ENCODE results near the gene MMGT1. TPM values are rescaled to one million over a fixed set of nuclear protein-coding genes. Genes with fewer than 3 reads are reported as not detected.

Gene MMGT1
- total RNA-seq, 1 donor from 2014 or later: 20.3 TPM

DNA sequence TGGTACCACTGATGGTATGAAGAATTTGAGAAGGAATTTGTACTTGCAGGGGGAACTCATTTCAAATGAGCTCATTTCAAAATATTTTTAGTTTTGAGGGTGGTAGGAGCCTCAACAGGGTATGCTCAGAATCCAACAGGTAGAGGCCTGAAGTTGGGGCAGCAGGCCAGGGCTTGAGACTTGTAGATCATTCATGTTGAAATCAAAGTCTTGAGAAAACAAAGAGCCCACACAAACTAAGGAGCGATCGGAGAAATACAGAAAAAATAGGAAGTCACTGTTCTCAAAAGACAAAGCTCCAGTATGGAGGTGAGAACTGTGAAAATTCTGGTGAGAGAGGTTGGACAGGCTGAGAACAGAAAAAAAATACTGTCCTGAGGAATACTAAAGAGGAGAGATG lies 10.5 kb upstream of the MMGT1 start:
- POLR2A ChIA-PET: interaction anchor here (0.6 to 2.4 kb wide), 2 partner anchors 10 to 992 kb away, joined by 5 to 14 read pairs; partner anchors contain the start of gene MMGT1
- Mint-ChIP-seq H3K4me1 (peaks cover 42% of the 10 kb centered on the region), H3K9me3 (no peaks in the 10 kb centered on the region), H3K36me3 (ENCODE audit: low read depth) (peaks cover 3% of the 10 kb centered on the region), H3K4me3 (peak overlapping the region; percentile 91), H3K27me3 (no peaks in the 10 kb centered on the region), H3K27ac (peak overlapping the region; percentile 84)
- CTCF ChIA-PET: interaction anchor here (1.5 kb wide), 1 partner anchor 11 kb away, joined by 3 read pairs; the partner anchor contains the start of gene MMGT1
- TF ChIP-seq, protein P1, sequence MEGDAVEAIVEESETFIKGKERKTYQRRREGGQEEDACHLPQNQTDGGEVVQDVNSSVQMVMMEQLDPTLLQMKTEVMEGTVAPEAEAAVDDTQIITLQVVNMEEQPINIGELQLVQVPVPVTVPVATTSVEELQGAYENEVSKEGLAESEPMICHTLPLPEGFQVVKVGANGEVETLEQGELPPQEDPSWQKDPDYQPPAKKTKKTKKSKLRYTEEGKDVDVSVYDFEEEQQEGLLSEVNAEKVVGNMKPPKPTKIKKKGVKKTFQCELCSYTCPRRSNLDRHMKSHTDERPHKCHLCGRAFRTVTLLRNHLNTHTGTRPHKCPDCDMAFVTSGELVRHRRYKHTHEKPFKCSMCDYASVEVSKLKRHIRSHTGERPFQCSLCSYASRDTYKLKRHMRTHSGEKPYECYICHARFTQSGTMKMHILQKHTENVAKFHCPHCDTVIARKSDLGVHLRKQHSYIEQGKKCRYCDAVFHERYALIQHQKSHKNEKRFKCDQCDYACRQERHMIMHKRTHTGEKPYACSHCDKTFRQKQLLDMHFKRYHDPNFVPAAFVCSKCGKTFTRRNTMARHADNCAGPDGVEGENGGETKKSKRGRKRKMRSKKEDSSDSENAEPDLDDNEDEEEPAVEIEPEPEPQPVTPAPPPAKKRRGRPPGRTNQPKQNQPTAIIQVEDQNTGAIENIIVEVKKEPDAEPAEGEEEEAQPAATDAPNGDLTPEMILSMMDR (IDR thresholded peaks at IDR 0.05): no peak
- ATAC-seq (ENCODE audit: low read depth) (no peak), DNase-seq (no peak)
- intact Hi-C loops (cut with micrococcal nuclease): loop anchor here (2.0 kb wide), 1 partner anchor 513 kb away; the partner anchor contains the start of gene HTATSF1

GRCh38 chrX:135982860-135983259 lies 9.1 kb upstream of the MMGT1 start:
- peaks cover 39% of the 10 kb centered on the region for H3K4me1 Mint-ChIP-seq

DNA sequence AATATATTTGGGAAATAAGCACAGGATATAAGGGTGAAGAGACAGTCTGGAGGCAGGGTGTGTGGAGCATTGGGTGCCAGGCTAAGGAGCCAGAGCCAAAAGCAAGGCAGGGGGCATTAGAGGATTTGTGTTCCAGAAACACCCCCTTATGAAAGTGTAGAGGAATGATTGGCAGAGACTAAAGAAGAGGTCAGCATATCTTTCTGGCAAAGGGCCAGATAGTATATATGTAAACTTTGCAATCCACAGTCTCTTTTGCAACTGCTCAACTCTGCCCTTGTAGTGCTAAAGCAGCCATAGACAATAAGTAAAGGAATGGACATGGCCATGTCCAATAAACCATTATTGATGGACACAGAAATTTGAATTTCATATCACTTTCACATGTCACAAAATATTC lies 7.9 kb upstream of the MMGT1 start:
- no peak overlapping the region for H3K27ac Mint-ChIP-seq
- TF ChIP-seq, protein P1 (IDR thresholded peaks at IDR 0.05): no peak
- DNase-seq (no peak), ATAC-seq (ENCODE audit: low read depth) (no peak)
- H3K4me1 Mint-ChIP-seq: peaks cover 34% of the 10 kb centered on the region
- no peak overlapping the region for H3K4me3 Mint-ChIP-seq
- no peaks in the 10 kb centered on the region for H3K27me3 Mint-ChIP-seq
- H3K36me3 Mint-ChIP-seq (ENCODE audit: low read depth): peaks cover 3% of the 10 kb centered on the region
- intact Hi-C loops (cut with micrococcal nuclease): no loop called here
- ChIA-PET POLR2A (no interaction called here), CTCF (no interaction called here)
- H3K9me3 Mint-ChIP-seq: no peaks in the 10 kb centered on the region

More at GRCh38 chrX:135982860-135983259, 9.1 kb upstream of the MMGT1 start:
- Mint-ChIP-seq H3K36me3 (ENCODE audit: low read depth) (peaks cover 3% of the 10 kb centered on the region), H3K27me3 (no peaks in the 10 kb centered on the region), H3K27ac (peak overlapping the region; percentile 84), H3K9me3 (no peaks in the 10 kb centered on the region), H3K4me3 (peak overlapping the region; percentile 91)
- ChIA-PET POLR2A (no interaction called here), CTCF (no interaction called here)
- TF ChIP-seq, protein P1 (IDR thresholded peaks at IDR 0.05): no peak
- ATAC-seq (ENCODE audit: low read depth) (no peak), DNase-seq (no peak)
- intact Hi-C loops (cut with micrococcal nuclease): no loop called here

DNA sequence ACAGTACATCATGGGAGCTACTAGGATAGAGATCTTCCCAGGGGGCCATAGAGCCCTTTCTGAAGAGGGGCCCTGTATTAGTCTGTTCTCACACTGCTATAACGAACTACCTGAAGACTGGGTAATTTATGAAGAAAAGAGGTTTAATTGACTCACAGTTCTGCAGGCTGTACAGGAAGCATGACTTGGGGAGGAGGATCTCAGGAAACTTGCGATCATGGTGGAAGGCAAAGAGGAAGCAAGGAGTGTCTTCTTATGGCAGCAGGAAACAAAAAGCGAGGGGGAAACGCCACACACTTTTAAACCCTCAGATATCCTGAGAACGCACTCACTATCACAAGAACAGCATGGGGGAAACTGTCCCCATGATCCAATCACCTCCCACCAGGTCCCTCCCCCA lies 7.2 kb upstream of the MMGT1 start:
- no peak for DNase-seq
- peaks cover 3% of the 10 kb centered on the region for H3K36me3 Mint-ChIP-seq (ENCODE audit: low read depth)
- no peaks in the 10 kb centered on the region for H3K9me3 Mint-ChIP-seq
- intact Hi-C loops (cut with micrococcal nuclease): no loop called here
- peaks cover 29% of the 10 kb centered on the region for H3K4me1 Mint-ChIP-seq
- no peaks in the 10 kb centered on the region for H3K27me3 Mint-ChIP-seq
- H3K27ac Mint-ChIP-seq: no peak overlapping the region
- ChIA-PET POLR2A (no interaction called here), CTCF (no interaction called here)
- no peak for ATAC-seq (ENCODE audit: low read depth)
- no peak overlapping the region for H3K4me3 Mint-ChIP-seq
- TF ChIP-seq, protein P1 (IDR thresholded peaks at IDR 0.05): no peak

- peaks cover 20% of the 10 kb centered on the region for H3K4me1 Mint-ChIP-seq
- H3K27ac Mint-ChIP-seq: no peak overlapping the region
- H3K27me3 Mint-ChIP-seq: no peaks in the 10 kb centered on the region
- TF ChIP-seq, protein P1 (IDR thresholded peaks at IDR 0.05): no peak
- POLR2A ChIA-PET: no interaction called here
- H3K9me3 Mint-ChIP-seq: no peaks in the 10 kb centered on the region
- peaks cover 6% of the 10 kb centered on the region for H3K36me3 Mint-ChIP-seq (ENCODE audit: low read depth)
- DNase-seq (no peak), ATAC-seq (ENCODE audit: low read depth) (no peak)
- H3K4me3 Mint-ChIP-seq: no peak overlapping the region
- CTCF ChIA-PET: no interaction called here
- intact Hi-C loops (cut with micrococcal nuclease): loop anchor here (10.0 kb wide), 1 partner anchor 1173 kb away; a partner anchor contains a TSS
Measured at GRCh38 chrX:135977611-135978010, 3.8 kb upstream of the MMGT1 start.

Data from activated B cell treated with CpG ODN at 0.5 μM for 24 hours (primary cell).